ENCODE data around the gene SLC16A2.
"Not testable (repeated sequence)": the region's sequence is repeated elsewhere in the genome, so short reads cannot be mapped to it uniquely, and the experiment has no call there.

Gene SLC16A2

GRCh38 chrX:74461384-74461783 lies 40.1 kb downstream of the SLC16A2 start:
- H3K9me3 ChIP-seq (ENCODE audit: control insufficient read depth in 2 of 2, low read length in 2 of 2), result no peaks in the 10 kb centered on the region
- H3K4me3 ChIP-seq (ENCODE audit: low read length in 2 of 2), result no peak overlapping the region

GRCh38 chrX:74464722-74465121 lies 43.4 kb downstream of the SLC16A2 start:
- peaks cover 0 to 2% of the 10 kb centered on the region in 2 donors for H3K27me3 ChIP-seq (ENCODE audit: control insufficient read depth in 1 of 2, insufficient read depth in 2 of 2, low read length in 2 of 2)
- H3K9ac ChIP-seq (ENCODE audit: low read length in 2 of 2), result no peak overlapping the region
- no peaks in the 10 kb centered on the region for H3K4me1 ChIP-seq (ENCODE audit: control insufficient read depth, insufficient read depth, low read length)
- no peaks in the 10 kb centered on the region for H3K36me3 ChIP-seq (ENCODE audit: control insufficient read depth in 2 of 2, insufficient read depth in 2 of 2, low read length in 2 of 2)
- no peak overlapping the region for H3K4me3 ChIP-seq (ENCODE audit: low read length in 2 of 2)
- H3K27ac ChIP-seq (ENCODE audit: low read length), result no peak overlapping the region
- no peaks in the 10 kb centered on the region for H3K9me3 ChIP-seq (ENCODE audit: control insufficient read depth in 2 of 2, low read length in 2 of 2)

More at GRCh38 chrX:74461384-74461783, 40.1 kb downstream of the SLC16A2 start:
- H3K27me3 ChIP-seq (ENCODE audit: control insufficient read depth in 1 of 2, insufficient read depth in 2 of 2, low read length in 2 of 2), result peaks cover 0 to 5% of the 10 kb centered on the region in 2 donors
- no peaks in the 10 kb centered on the region for H3K4me1 ChIP-seq (ENCODE audit: control insufficient read depth, insufficient read depth, low read length)
- no peak overlapping the region for H3K9ac ChIP-seq (ENCODE audit: low read length in 2 of 2)
- no peaks in the 10 kb centered on the region for H3K36me3 ChIP-seq (ENCODE audit: control insufficient read depth in 2 of 2, insufficient read depth in 2 of 2, low read length in 2 of 2)
- no peak overlapping the region for H3K27ac ChIP-seq (ENCODE audit: low read length)

GRCh38 chrX:74465424-74465823 lies 44.1 kb downstream of the SLC16A2 start:
- Histone ChIP-seq H3K4me3 (ENCODE audit: low read length in 2 of 2) (no peak overlapping the region), H3K36me3 (ENCODE audit: control insufficient read depth in 2 of 2, insufficient read depth in 2 of 2, low read length in 2 of 2) (no peaks in the 10 kb centered on the region)

GRCh38 chrX:74467656-74468055 lies 46.4 kb downstream of the SLC16A2 start:
- Histone ChIP-seq H3K27me3 (ENCODE audit: control insufficient read depth in 1 of 2, insufficient read depth in 2 of 2, low read length in 2 of 2) (peaks cover 0 to 2% of the 10 kb centered on the region in 2 donors), H3K4me1 (ENCODE audit: control insufficient read depth, insufficient read depth, low read length) (no peaks in the 10 kb centered on the region), H3K36me3 (ENCODE audit: control insufficient read depth in 2 of 2, insufficient read depth in 2 of 2, low read length in 2 of 2) (no peaks in the 10 kb centered on the region), H3K9me3 (ENCODE audit: control insufficient read depth in 2 of 2, low read length in 2 of 2) (no peaks in the 10 kb centered on the region), H3K4me3 (ENCODE audit: low read length in 2 of 2) (no peak overlapping the region), H3K9ac (ENCODE audit: low read length in 2 of 2) (no peak overlapping the region), H3K27ac (ENCODE audit: low read length) (no peak overlapping the region)

More at GRCh38 chrX:74465424-74465823, 44.1 kb downstream of the SLC16A2 start:
- Histone ChIP-seq H3K9ac (ENCODE audit: low read length in 2 of 2) (no peak overlapping the region), H3K27me3 (ENCODE audit: control insufficient read depth in 1 of 2, insufficient read depth in 2 of 2, low read length in 2 of 2) (peaks cover 0 to 2% of the 10 kb centered on the region in 2 donors), H3K4me1 (ENCODE audit: control insufficient read depth, insufficient read depth, low read length) (no peaks in the 10 kb centered on the region), H3K27ac (ENCODE audit: low read length) (no peak overlapping the region), H3K9me3 (ENCODE audit: control insufficient read depth in 2 of 2, low read length in 2 of 2) (no peaks in the 10 kb centered on the region)

- H3K9ac ChIP-seq (ENCODE audit: low read length in 2 of 2); H3K27ac ChIP-seq (ENCODE audit: low read length); H3K36me3 ChIP-seq (ENCODE audit: control insufficient read depth in 2 of 2, insufficient read depth in 2 of 2, low read length in 2 of 2); H3K4me3 ChIP-seq (ENCODE audit: low read length in 2 of 2); H3K27me3 ChIP-seq (ENCODE audit: control insufficient read depth in 1 of 2, insufficient read depth in 2 of 2, low read length in 2 of 2); H3K4me1 ChIP-seq (ENCODE audit: control insufficient read depth, insufficient read depth, low read length); H3K9me3 ChIP-seq (ENCODE audit: control insufficient read depth in 2 of 2, low read length in 2 of 2): not testable (repeated sequence)
Observed at GRCh38 chrX:74473116-74473515, 51.8 kb downstream of the SLC16A2 start.

- Histone ChIP-seq H3K27me3 (ENCODE audit: control insufficient read depth in 1 of 2, insufficient read depth in 2 of 2, low read length in 2 of 2) (peaks cover 0 to 3% of the 10 kb centered on the region in 2 donors), H3K36me3 (ENCODE audit: control insufficient read depth in 2 of 2, insufficient read depth in 2 of 2, low read length in 2 of 2) (no peaks in the 10 kb centered on the region), H3K4me3 (ENCODE audit: low read length in 2 of 2) (no peak overlapping the region), H3K9me3 (ENCODE audit: control insufficient read depth in 2 of 2, low read length in 2 of 2) (no peaks in the 10 kb centered on the region), H3K27ac (ENCODE audit: low read length) (no peak overlapping the region), H3K4me1 (ENCODE audit: control insufficient read depth, insufficient read depth, low read length) (no peaks in the 10 kb centered on the region), H3K9ac (ENCODE audit: low read length in 2 of 2) (no peak overlapping the region)
Observed at GRCh38 chrX:74490247-74490646, 69.0 kb downstream of the SLC16A2 start.

- H3K27me3 ChIP-seq (ENCODE audit: control insufficient read depth in 1 of 2, insufficient read depth in 2 of 2, low read length in 2 of 2), result peaks cover 0 to 8% of the 10 kb centered on the region in 2 donors
- no peak overlapping the region for H3K27ac ChIP-seq (ENCODE audit: low read length)
- no peak overlapping the region for H3K4me3 ChIP-seq (ENCODE audit: low read length in 2 of 2)
- H3K9ac ChIP-seq (ENCODE audit: low read length in 2 of 2), result no peak overlapping the region
- no peaks in the 10 kb centered on the region for H3K36me3 ChIP-seq (ENCODE audit: control insufficient read depth in 2 of 2, insufficient read depth in 2 of 2, low read length in 2 of 2)
- H3K4me1 ChIP-seq (ENCODE audit: control insufficient read depth, insufficient read depth, low read length), result no peaks in the 10 kb centered on the region
- no peaks in the 10 kb centered on the region for H3K9me3 ChIP-seq (ENCODE audit: control insufficient read depth in 2 of 2, low read length in 2 of 2)
Observed at GRCh38 chrX:74492720-74493201, 71.5 kb downstream of the SLC16A2 start.

GRCh38 chrX:74493806-74494205 lies 72.5 kb downstream of the SLC16A2 start:
- no peak overlapping the region for H3K27ac ChIP-seq (ENCODE audit: low read length)
- no peak overlapping the region for H3K4me3 ChIP-seq (ENCODE audit: low read length in 2 of 2)
- peaks cover 0 to 8% of the 10 kb centered on the region in 2 donors for H3K27me3 ChIP-seq (ENCODE audit: control insufficient read depth in 1 of 2, insufficient read depth in 2 of 2, low read length in 2 of 2)
- H3K36me3 ChIP-seq (ENCODE audit: control insufficient read depth in 2 of 2, insufficient read depth in 2 of 2, low read length in 2 of 2), result no peaks in the 10 kb centered on the region
- H3K9ac ChIP-seq (ENCODE audit: low read length in 2 of 2), result no peak overlapping the region
- no peaks in the 10 kb centered on the region for H3K9me3 ChIP-seq (ENCODE audit: control insufficient read depth in 2 of 2, low read length in 2 of 2)
- H3K4me1 ChIP-seq (ENCODE audit: control insufficient read depth, insufficient read depth, low read length), result no peaks in the 10 kb centered on the region

GRCh38 chrX:74498924-74499323 lies 77.6 kb downstream of the SLC16A2 start:
- Histone ChIP-seq H3K4me1 (ENCODE audit: control insufficient read depth, insufficient read depth, low read length) (no peaks in the 10 kb centered on the region), H3K36me3 (ENCODE audit: control insufficient read depth in 2 of 2, insufficient read depth in 2 of 2, low read length in 2 of 2) (peaks cover 0 to 2% of the 10 kb centered on the region in 2 donors), H3K27me3 (ENCODE audit: control insufficient read depth in 1 of 2, insufficient read depth in 2 of 2, low read length in 2 of 2) (peaks cover 0 to 13% of the 10 kb centered on the region in 2 donors), H3K9me3 (ENCODE audit: control insufficient read depth in 2 of 2, low read length in 2 of 2) (no peaks in the 10 kb centered on the region), H3K27ac (ENCODE audit: low read length) (no peak overlapping the region), H3K9ac (ENCODE audit: low read length in 2 of 2) (no peak overlapping the region), H3K4me3 (ENCODE audit: low read length in 2 of 2) (no peak overlapping the region)

- Histone ChIP-seq H3K4me3 (ENCODE audit: low read length in 2 of 2) (no peak overlapping the region), H3K27me3 (ENCODE audit: control insufficient read depth in 1 of 2, insufficient read depth in 2 of 2, low read length in 2 of 2) (peaks cover 0 to 10% of the 10 kb centered on the region in 2 donors), H3K36me3 (ENCODE audit: control insufficient read depth in 2 of 2, insufficient read depth in 2 of 2, low read length in 2 of 2) (peaks cover 0 to 2% of the 10 kb centered on the region in 2 donors), H3K4me1 (ENCODE audit: control insufficient read depth, insufficient read depth, low read length) (no peaks in the 10 kb centered on the region), H3K9me3 (ENCODE audit: control insufficient read depth in 2 of 2, low read length in 2 of 2) (no peaks in the 10 kb centered on the region), H3K27ac (ENCODE audit: low read length) (no peak overlapping the region), H3K9ac (ENCODE audit: low read length in 2 of 2) (no peak overlapping the region)
Observed at GRCh38 chrX:74500067-74500466, 78.8 kb downstream of the SLC16A2 start.

- H3K27ac ChIP-seq (ENCODE audit: low read length), result no peak overlapping the region
Observed at GRCh38 chrX:74500555-74500954, 79.3 kb downstream of the SLC16A2 start.

More at GRCh38 chrX:74500555-74500954, 79.3 kb downstream of the SLC16A2 start:
- no peak overlapping the region for H3K9ac ChIP-seq (ENCODE audit: low read length in 2 of 2)
- peaks cover 0 to 10% of the 10 kb centered on the region in 2 donors for H3K27me3 ChIP-seq (ENCODE audit: control insufficient read depth in 1 of 2, insufficient read depth in 2 of 2, low read length in 2 of 2)
- H3K4me3 ChIP-seq (ENCODE audit: low read length in 2 of 2), result no peak overlapping the region
- no peaks in the 10 kb centered on the region for H3K4me1 ChIP-seq (ENCODE audit: control insufficient read depth, insufficient read depth, low read length)
- peaks cover 0 to 2% of the 10 kb centered on the region in 2 donors for H3K36me3 ChIP-seq (ENCODE audit: control insufficient read depth in 2 of 2, insufficient read depth in 2 of 2, low read length in 2 of 2)
- H3K9me3 ChIP-seq (ENCODE audit: control insufficient read depth in 2 of 2, low read length in 2 of 2), result no peaks in the 10 kb centered on the region
